ENCODE measurements around the gene USP6NL.
A peak's percentile ranks its signal among the peaks of the same experiment; 100 is the strongest.
"Not testable (repeated sequence)": the region's sequence is repeated elsewhere in the genome, so short reads cannot be mapped to it uniquely, and the experiment has no call there.

Gene USP6NL

GRCh38 chr10:11636697-11637303 is 25.4 kb upstream of the USP6NL start:
- DNase-seq (no peak), ATAC-seq (replicated peaks) (no peak)
- H3K4me1 Mint-ChIP-seq (ENCODE audit: low read depth in 2 of 2): peaks cover 4 to 5% of the 10 kb centered on the region in 2 donors
- H3K4me3 Mint-ChIP-seq: no peak overlapping the region
- no peaks in the 10 kb centered on the region for H3K36me3 Mint-ChIP-seq (ENCODE audit: insufficient read depth)
- H3K9me3 Mint-ChIP-seq: no peaks in the 10 kb centered on the region
- H3K27ac Mint-ChIP-seq: no peak overlapping the region
- H3K27me3 Mint-ChIP-seq: peaks cover 30 to 32% of the 10 kb centered on the region in 2 donors

GRCh38 chr10:11631890-11632587 is 20.6 kb upstream of the USP6NL start:
- peaks cover 5 to 12% of the 10 kb centered on the region in 2 donors for H3K27me3 Mint-ChIP-seq
- peak overlapping the region in 1 of 2 donors; percentile 29 for H3K27ac Mint-ChIP-seq
- ATAC-seq (replicated peaks): peak; percentile 96
- peaks cover 4 to 5% of the 10 kb centered on the region in 2 donors for H3K4me1 Mint-ChIP-seq (ENCODE audit: low read depth in 2 of 2)
- H3K9me3 Mint-ChIP-seq: no peaks in the 10 kb centered on the region
- peak overlapping the region; percentile 47 to 54 for H3K4me3 Mint-ChIP-seq
- H3K36me3 Mint-ChIP-seq (ENCODE audit: insufficient read depth): no peaks in the 10 kb centered on the region
- DNase-seq: peak in 2 of 3 experiments; percentile 10 to 14

- ATAC-seq (replicated peaks) (no peak), DNase-seq (no peak)
- no peak overlapping the region for H3K27ac Mint-ChIP-seq
- H3K36me3 Mint-ChIP-seq (ENCODE audit: insufficient read depth): no peaks in the 10 kb centered on the region
- H3K4me3 Mint-ChIP-seq: no peak overlapping the region
- H3K27me3 Mint-ChIP-seq: peaks cover 0 to 10% of the 10 kb centered on the region in 2 donors
- no peaks in the 10 kb centered on the region for H3K9me3 Mint-ChIP-seq
- peaks cover 4 to 5% of the 10 kb centered on the region in 2 donors for H3K4me1 Mint-ChIP-seq (ENCODE audit: low read depth in 2 of 2)
Observed at GRCh38 chr10:11631291-11631690, 19.8 kb upstream of the USP6NL start.

GRCh38 chr10:11629731-11630130 is 18.3 kb upstream of the USP6NL start:
- peaks cover 0 to 10% of the 10 kb centered on the region in 2 donors for H3K27me3 Mint-ChIP-seq
- H3K9me3 Mint-ChIP-seq: no peaks in the 10 kb centered on the region
- H3K4me1 Mint-ChIP-seq (ENCODE audit: low read depth in 2 of 2): peaks cover 4 to 5% of the 10 kb centered on the region in 2 donors
- H3K27ac Mint-ChIP-seq: no peak overlapping the region
- ATAC-seq (replicated peaks) (no peak), DNase-seq (no peak)
- H3K4me3 Mint-ChIP-seq: no peak overlapping the region
- no peaks in the 10 kb centered on the region for H3K36me3 Mint-ChIP-seq (ENCODE audit: insufficient read depth)

- H3K4me3 Mint-ChIP-seq; H3K27ac Mint-ChIP-seq; ATAC-seq (replicated peaks); H3K9me3 Mint-ChIP-seq; H3K4me1 Mint-ChIP-seq (ENCODE audit: low read depth in 2 of 2); DNase-seq; H3K36me3 Mint-ChIP-seq (ENCODE audit: insufficient read depth): not testable (repeated sequence)
- peaks cover 10 to 22% of the 10 kb centered on the region in 2 donors for H3K27me3 Mint-ChIP-seq
Observed at GRCh38 chr10:11627941-11628340, 16.5 kb upstream of the USP6NL start.

GRCh38 chr10:11626071-11626470 is 14.6 kb upstream of the USP6NL start:
- Mint-ChIP-seq H3K9me3 (no peaks in the 10 kb centered on the region), H3K27ac (no peak overlapping the region), H3K36me3 (ENCODE audit: insufficient read depth) (no peaks in the 10 kb centered on the region), H3K4me1 (ENCODE audit: low read depth in 2 of 2) (no peaks in the 10 kb centered on the region), H3K4me3 (no peak overlapping the region), H3K27me3 (peaks cover 17 to 26% of the 10 kb centered on the region in 2 donors)
- DNase-seq (no peak), ATAC-seq (replicated peaks) (no peak)

- H3K9me3 Mint-ChIP-seq: no peaks in the 10 kb centered on the region
- H3K4me1 Mint-ChIP-seq (ENCODE audit: low read depth in 2 of 2): no peaks in the 10 kb centered on the region
Observed at GRCh38 chr10:11625019-11625735, 13.7 kb upstream of the USP6NL start.

GRCh38 chr10:11617233-11617632 is 5.8 kb upstream of the USP6NL start:
- DNase-seq (no peak), ATAC-seq (replicated peaks) (no peak)
- Mint-ChIP-seq H3K27me3 (peaks cover 12 to 16% of the 10 kb centered on the region in 2 donors), H3K4me3 (no peak overlapping the region), H3K9me3 (no peaks in the 10 kb centered on the region), H3K27ac (no peak overlapping the region), H3K36me3 (ENCODE audit: insufficient read depth) (no peaks in the 10 kb centered on the region), H3K4me1 (ENCODE audit: low read depth in 2 of 2) (peaks cover 0 to 2% of the 10 kb centered on the region in 2 donors)

More at GRCh38 chr10:11625019-11625735, 13.7 kb upstream of the USP6NL start:
- DNase-seq (no peak), ATAC-seq (replicated peaks) (peak; percentile 31)
- peaks cover 26 to 34% of the 10 kb centered on the region in 2 donors for H3K27me3 Mint-ChIP-seq
- no peaks in the 10 kb centered on the region for H3K36me3 Mint-ChIP-seq (ENCODE audit: insufficient read depth)
- no peak overlapping the region for H3K27ac Mint-ChIP-seq
- H3K4me3 Mint-ChIP-seq: no peak overlapping the region

GRCh38 chr10:11616021-11616420 is 4.6 kb upstream of the USP6NL start:
- Mint-ChIP-seq H3K4me3 (no peak overlapping the region), H3K36me3 (ENCODE audit: insufficient read depth) (no peaks in the 10 kb centered on the region), H3K9me3 (no peaks in the 10 kb centered on the region), H3K27ac (no peak overlapping the region), H3K4me1 (ENCODE audit: low read depth in 2 of 2) (peaks cover 4% of the 10 kb centered on the region in 2 donors), H3K27me3 (peaks cover 11 to 16% of the 10 kb centered on the region in 2 donors)
- no peak for ATAC-seq (replicated peaks)
- no peak for DNase-seq

GRCh38 chr10:11615396-11615795 is 3.9 kb upstream of the USP6NL start:
- Mint-ChIP-seq H3K36me3 (ENCODE audit: insufficient read depth) (no peaks in the 10 kb centered on the region), H3K9me3 (no peaks in the 10 kb centered on the region), H3K4me3 (no peak overlapping the region), H3K4me1 (ENCODE audit: low read depth in 2 of 2) (peaks cover 4 to 7% of the 10 kb centered on the region in 2 donors), H3K27ac (no peak overlapping the region), H3K27me3 (peaks cover 5 to 11% of the 10 kb centered on the region in 2 donors)
- ATAC-seq (replicated peaks): no peak
- no peak for DNase-seq

- ATAC-seq (replicated peaks): peak; percentile 36
- H3K4me1 Mint-ChIP-seq (ENCODE audit: low read depth in 2 of 2): peaks cover 4 to 7% of the 10 kb centered on the region in 2 donors
- peaks cover 13 to 25% of the 10 kb centered on the region in 2 donors for H3K27me3 Mint-ChIP-seq
- H3K36me3 Mint-ChIP-seq (ENCODE audit: insufficient read depth): no peaks in the 10 kb centered on the region
- DNase-seq: no peak
- H3K9me3 Mint-ChIP-seq: no peaks in the 10 kb centered on the region
- H3K4me3 Mint-ChIP-seq: peak overlapping the region; percentile 80 to 87
- H3K27ac Mint-ChIP-seq: no peak overlapping the region
Observed at GRCh38 chr10:11612021-11613001, 861 bp upstream of the USP6NL start.

- Mint-ChIP-seq H3K36me3 (ENCODE audit: insufficient read depth) (no peaks in the 10 kb centered on the region), H3K4me3 (peak overlapping the region; percentile 71 to 75), H3K27me3 (peaks cover 13 to 28% of the 10 kb centered on the region in 2 donors), H3K27ac (no peak overlapping the region), H3K4me1 (ENCODE audit: low read depth in 2 of 2) (peaks cover 4 to 7% of the 10 kb centered on the region in 2 donors), H3K9me3 (no peaks in the 10 kb centered on the region)
- peak in 1 of 3 experiments; percentile 11 for DNase-seq
- ATAC-seq (replicated peaks): peak; percentile 16
Observed at GRCh38 chr10:11610826-11611247, 613 bp downstream of the USP6NL start.
